SW 1271 (cell line): ENCODE data around the gene SPECC1L.
"Not testable (repeated sequence)": the region's sequence is repeated elsewhere in the genome, so short reads cannot be mapped to it uniquely, and the experiment has no call there.

Experiments used
- DNase-seq, 2 experiments: peaks; one replicate each; lab custom pipeline; 2025; lab: John Stamatoyannopoulos, UW

The SPECC1L gene

GRCh38 chr22:24270556-24271385 is at the start of gene SPECC1L:
Gene SPECC1L (plus strand): TSS chr22:24270831. CDS start chr22:24302232, 31,401 bp downstream.
- peak; percentile 55 to 79 for DNase-seq

GRCh38 chr22:24224468-24224867 is 46.2 kb upstream of the SPECC1L start:
- DNase-seq: no peak

GRCh38 chr22:24225044-24225601 is 45.5 kb upstream of the SPECC1L start:
- DNase-seq: no peak

- DNase-seq: no peak
Observed at GRCh38 chr22:24225951-24226350, 44.7 kb upstream of the SPECC1L start.

DNA sequence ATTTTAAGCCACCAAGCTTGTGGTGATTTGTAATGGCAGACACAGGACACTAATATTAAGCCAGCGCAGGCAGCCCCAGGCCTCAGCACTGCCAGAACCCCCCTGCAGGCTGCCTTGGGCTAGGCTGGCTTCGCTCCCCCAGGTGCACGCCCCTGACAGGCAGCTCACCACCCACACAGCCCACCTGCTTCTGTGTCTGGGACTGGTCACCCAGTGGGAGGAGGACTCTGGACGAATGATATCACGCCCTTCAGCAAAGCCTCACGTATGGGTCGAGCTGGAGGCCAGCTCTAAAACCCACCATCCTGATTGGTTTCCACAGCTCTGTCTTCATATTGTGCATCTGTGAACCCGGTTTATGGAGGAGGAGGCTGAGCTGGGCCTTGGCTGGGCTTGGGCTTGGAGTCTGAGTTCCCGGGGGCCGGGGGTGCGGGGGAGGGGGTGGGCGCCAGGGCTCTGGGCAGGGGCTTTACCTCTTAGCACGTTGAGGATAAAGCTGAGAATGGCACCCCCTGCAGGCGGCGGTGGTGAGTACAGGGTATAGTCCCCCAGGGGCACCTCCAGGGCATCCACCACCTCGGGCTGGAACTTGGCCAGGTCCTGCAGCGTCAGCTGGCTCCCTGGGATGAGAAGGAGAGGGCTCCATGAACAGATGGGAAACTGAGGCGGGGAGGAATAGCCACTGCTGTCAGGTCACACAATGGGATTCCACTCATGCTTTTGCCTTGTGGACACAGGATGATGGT is 39.5 kb upstream of the SPECC1L start:
- DNase-seq: no peak

- DNase-seq: no peak
Observed at GRCh38 chr22:24231706-24232105, 38.9 kb upstream of the SPECC1L start.

DNA sequence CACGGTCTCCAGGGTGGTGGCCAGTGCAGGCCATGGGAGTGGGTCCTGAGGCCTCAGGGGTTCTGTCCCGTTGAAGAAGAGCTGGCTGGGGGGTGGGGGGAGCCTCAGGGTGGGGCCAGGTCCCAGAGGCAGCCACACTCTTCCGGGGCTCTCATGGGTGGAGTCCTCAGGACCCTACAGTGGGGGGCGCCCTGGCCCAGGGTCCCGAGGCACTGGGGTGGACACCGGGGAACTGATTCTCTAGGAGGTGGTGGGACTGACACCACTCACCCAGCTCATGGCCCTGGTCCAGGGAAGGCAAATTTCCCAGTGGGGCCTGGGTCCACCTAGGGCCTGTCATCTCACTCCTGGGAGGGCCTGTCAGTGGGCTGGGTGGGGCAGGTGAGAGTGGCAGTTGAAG is 38.5 kb upstream of the SPECC1L start:
- no peak for DNase-seq

DNA sequence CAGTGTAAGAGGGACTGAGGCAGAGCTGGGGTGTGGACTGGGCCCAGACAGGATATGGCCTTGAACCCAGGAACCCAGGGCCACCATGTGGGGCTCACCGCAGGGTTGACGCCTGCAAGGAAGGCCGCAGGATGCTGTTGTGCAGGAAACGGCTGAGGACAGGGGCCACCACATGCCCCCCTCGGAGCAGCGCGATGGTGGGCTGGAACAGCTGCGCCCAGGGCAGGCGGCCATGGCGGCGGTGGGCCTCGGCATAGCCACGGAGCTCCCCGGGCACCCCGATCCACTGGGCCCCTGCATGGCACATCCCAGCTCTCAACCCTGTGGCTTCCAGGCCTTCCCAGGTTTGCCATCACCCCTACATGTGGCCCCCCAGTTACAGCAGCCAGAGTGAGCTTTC is 37.9 kb upstream of the SPECC1L start:
- no peak for DNase-seq

- no peak for DNase-seq
Observed at GRCh38 chr22:24233235-24233634, 37.4 kb upstream of the SPECC1L start.

DNA sequence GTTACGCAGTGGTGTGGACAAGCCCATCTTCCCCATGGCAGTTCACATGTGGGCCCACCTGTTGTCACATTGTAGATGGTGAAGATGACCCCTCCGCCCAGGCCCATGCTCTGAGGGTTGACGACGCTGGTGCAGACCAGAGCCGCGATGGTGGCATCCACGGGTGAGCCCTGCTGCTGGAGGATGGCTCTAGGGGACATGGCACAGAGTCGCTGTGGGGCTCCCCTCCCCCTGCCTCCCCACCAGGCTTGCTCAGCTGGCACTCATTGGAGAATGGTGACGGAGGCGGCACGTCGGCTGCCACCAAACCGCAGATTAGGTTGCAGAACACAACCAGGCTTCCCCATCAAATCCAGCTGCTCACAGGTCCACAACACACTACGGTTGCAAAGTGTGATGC is 36.8 kb upstream of the SPECC1L start:
- DNase-seq: no peak

GRCh38 chr22:24235315-24235714 is 35.3 kb upstream of the SPECC1L start:
- DNase-seq: no peak

DNA sequence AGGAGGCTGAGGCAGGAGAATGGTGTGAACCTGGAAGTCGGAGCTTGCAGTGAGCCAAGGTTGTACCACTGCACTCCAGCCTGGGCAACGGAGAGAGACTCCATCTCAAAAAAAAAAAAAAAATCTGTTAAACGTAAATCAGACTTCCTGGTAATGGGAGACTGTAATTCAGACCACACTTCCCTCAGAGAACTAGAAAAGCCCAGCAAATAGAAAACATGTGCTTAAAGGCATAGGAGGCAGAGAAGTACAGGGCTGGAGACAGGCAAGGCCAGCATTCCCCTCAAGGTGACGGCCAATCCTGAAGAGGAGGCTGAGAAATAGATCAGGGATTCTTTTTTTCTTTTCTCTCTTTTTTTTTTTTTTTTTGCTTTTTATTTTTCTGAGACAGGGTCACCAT is 34.0 kb upstream of the SPECC1L start:
- DNase-seq: no peak

DNA sequence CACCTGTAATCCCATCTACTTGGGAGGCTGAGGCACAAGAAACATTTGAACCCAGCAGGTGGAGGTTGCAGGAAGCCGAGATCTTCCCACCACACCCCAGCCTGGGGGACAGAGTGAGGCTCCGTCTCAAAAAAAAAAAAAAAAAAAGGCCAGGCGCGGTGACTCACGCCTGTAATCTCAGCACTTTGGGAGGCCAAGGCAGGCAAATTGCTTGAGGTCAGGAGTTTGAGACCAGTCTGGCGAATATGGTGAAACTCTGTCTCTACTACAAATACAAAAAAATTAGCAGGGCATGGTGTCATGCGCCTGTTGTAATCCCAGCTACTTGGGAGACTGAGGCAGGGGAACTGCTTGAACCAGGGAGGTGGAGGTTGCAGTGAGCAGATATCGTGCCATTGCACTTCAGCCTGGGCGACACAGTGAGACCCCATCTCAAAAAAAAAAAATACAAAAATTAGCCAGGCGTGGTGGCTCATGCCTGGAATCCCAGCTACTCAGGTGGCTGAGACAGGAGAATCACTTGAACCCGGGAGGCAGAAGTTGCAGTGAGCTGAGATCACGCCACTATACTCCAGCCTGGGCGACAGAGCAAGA is 32.4 kb upstream of the SPECC1L start:
- not testable (repeated sequence) for DNase-seq

DNA sequence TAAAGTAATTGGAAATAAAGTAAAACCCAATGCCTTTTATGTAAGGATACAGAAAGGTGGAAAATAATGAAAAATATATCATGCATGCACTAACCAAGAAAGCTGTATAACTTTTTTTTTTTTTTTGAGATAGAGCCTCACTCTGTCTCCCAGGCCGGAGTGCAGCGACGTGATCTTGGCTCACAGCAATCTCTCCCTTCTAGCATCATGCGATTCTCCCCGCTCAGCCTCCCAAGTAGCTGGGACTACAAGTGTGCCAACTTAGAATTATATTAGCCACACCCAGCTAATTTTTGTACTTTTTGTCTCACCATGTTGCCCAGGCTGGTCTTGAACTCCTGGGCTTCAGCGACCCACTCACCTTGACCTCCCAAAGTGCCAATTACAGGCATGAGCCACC is 30.2 kb upstream of the SPECC1L start:
- DNase-seq: no peak

- DNase-seq: not testable (repeated sequence)
Observed at GRCh38 chr22:24240985-24241692, 29.5 kb upstream of the SPECC1L start.

DNA sequence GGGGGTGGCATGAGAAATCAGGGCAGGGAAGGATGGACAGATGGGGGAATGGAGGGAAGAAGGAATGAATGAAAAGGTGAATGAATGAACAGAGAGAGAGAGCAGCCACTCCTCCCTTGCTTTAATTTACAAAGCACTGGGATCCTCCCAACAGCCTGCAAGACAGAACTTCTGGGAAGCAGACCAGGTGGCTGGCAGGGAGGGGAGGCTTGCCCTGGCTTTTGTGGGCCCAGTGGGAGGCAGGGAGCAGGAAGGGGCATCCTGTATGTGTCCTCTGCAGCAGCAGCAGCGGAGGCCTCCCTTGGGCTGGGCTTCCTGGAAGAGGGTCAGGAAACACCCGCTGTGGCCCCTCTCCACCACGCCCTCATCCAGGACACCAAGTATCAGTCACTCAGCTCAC is 27.2 kb upstream of the SPECC1L start:
- DNase-seq: not testable (repeated sequence)

GRCh38 chr22:24244144-24244787 is 26.4 kb upstream of the SPECC1L start:
- DNase-seq: no peak

- DNase-seq: not testable (repeated sequence)
Observed at GRCh38 chr22:24245030-24245431, 25.6 kb upstream of the SPECC1L start, which contains the start of gene GGT5. Gene GGT5 (minus strand): TSS chr22:24245082. CDS start chr22:24244725, 357 bp downstream.

DNA sequence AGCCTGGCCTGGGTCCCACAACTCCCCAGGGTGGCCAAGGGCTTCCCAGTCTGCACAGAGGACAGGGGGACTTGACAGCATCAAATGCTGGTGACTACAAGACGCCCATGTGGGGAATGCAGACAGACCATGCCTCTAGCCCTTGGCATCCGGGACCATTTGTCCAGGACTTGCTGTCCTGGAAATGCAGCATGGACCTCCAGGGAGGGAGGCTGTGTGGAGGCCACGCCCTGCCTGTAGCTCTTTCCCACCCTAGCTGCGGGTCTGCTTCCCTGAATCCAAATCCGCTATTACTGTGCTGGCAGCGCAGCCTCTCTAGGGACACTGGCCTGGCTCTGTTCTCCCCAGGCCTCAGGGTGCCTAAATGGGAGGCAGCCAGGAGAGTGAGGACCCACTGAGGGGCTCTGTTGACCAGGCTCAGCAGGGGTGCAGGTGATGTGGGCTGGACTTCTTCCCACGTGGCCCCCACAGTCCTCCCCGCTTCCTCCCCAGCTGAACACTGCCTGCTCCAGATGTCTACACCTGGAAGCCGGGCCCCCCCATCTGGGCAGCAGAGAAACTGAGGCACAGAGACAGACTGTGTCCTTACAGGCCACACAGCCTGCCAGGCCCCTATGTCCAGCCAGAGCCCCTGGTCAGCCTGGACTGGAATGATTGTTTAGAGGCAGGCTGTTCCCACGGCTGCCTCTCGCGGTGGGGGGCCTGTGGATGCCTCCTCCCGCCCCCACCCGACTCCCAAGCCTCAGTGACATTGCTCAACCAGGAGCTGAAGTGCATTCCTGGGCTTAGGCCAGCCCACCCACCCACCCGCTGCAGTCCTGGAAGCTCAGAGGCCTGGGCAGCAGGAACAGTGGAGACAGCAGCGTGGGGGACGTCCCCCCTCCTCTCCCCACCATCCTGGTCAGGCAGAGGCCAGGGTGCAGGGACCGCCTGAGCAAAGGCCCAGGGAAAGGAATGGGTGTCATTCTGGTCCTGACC is 24.8 kb upstream of the SPECC1L start:
- not testable (repeated sequence) for DNase-seq

GRCh38 chr22:24247011-24247507 is 23.6 kb upstream of the SPECC1L start:
- no peak for DNase-seq
